GM19455 (cell line): ENCODE data around the gene CNGB1.
"Not testable (repeated sequence)": the region's sequence is repeated elsewhere in the genome, so short reads cannot be mapped to it uniquely, and the experiment has no call there.

ENCODE experiments used
- ATAC-seq: cut with Tn5 transposase; IDR thresholded peaks from one replicate; pipeline ENCODE4 v1.9.1; 2021; ENCODE audit not compliant: unreplicated experiment

CNGB1 gene

DNA sequence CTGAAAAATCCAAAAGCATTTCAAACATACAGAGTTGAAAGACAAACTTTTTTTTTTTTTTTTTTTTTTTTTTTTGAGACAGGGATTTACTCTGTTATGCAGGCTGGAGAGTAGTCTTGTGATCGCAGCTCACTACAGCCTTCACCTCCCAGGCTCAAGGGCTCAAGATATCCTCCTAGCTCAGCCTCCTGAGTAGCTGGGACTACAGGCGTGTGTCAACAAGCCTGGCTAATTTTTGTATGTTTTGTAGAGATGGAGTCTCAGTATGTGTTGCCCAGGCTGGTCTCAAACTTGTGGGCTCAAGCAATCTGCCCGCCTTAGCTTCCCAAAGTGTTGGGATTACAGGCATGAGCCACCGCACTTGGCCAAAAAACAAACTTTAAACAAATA is 104.4 kb downstream of the CNGB1 start:
- ATAC-seq = no peak

DNA sequence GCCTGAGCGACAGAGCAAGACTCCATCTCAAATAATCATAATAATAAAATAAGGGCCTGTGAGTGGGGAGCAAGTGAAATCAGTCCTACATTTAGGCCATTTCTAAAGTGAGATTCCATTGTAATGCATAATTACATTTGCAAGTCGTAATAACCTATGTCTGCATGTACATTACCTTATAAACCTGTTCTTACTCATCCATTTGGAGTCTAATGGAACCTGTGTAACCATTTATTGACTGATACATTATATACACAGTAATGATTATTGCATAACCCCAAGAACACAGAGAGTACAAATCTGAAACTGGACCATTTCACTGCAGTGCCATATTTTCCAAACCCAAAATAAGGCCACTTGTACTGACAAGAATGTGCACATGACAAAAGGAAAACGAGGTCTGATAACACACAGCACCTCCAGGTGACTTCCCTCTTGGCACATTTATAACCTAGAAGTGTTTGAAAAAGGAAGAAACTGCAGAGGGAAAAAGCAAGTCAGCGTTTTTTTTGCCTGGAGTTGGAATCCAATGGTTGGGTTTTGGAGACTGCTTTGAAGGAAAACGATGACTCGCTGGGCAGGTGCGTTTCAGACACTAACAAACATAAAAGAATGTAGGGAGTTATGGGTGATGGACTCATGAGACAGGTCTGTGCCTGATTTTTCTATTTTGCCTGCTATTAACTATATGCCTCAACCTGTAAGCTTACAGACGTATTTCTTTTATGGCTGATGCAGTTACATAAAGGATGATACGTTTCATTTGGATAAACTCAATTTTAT is 105.0 kb downstream of the CNGB1 start:
- no peak for ATAC-seq

DNA sequence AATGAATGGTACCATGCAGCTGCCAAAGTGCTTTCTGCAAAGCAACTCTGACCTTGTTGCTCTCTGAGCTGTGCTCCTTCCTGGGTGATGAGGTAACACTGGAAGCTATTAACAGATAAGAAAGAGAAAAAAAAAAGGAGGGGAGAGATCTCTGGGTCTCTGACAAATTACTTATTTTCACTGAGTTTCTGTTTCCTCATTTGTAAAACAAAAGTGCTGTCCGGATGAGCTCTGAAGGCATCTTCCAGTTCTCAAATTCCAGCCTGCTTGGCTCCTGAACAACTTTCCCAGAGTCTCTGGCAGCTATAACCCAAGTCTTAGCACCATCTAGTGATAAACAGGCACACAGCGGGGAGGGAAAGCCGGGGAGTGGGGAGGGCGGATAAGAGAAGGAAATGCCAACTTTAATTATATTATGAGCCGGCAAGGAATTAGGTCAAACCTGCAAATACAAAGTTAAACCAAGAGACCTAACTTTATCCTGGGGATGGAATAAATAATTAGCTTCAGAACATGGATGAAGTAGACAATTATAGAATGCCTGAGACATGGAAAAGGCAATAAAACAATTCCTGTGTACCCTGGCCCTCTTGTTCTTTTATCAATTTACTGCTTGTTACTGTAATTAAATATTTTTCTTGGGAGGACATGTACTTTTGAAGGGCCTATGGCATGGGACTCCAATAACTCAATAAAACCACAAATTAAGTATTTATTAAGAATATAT is 107.3 kb downstream of the CNGB1 start:
- no peak for ATAC-seq

DNA sequence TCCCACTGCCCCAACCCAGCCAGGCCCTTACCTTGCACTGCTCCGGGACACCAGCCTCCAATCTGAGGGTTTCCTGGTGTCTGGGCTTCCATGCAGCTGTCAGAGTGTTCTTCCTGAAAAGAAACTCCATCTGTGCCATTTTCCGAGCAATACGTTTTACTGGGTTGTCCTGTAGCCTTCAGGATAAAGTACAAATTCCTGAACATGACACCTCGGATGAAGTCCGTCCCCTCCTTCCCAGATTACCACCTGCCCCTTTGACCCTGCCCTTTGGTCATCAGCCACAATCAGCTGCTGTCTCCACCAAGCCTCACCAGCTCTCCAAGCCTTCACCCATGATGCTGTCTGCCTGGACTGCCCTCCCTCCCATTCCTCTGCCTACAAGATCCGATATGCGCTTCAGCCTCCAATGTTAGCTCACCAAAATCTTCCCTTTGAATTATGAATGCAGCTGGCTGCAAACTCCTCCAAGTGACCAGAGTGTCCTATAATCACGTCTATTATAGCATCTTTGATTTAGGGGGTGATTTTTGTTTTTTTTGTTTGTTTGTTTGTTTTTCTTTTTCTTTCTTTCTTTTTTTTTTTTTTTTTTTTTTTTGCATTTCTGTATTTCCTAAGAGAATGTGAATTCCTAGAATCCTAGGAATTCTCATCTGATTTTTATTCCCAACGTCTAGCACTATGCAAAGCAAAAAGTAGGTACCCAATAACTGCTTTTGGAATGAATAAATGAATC is 108.1 kb downstream of the CNGB1 start:
- no peak for ATAC-seq

DNA sequence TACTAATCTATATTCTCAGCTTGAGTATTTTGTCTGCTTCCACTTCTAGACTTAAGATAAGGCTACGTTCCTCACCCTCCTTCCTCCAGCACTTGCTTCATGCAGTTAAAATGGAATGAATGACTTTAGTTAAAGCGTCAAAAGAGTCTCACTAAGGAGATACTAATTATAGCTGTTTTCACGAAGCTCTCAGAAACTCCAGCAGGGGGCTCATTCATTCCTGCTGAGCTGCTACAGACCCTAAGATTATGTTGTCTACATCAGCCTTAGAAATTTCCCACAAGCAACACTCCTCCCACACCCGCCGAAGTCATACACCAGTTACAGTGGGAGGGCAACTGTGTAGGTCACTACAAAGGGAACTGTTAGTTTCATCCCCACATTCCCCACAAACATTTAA is 111.6 kb downstream of the CNGB1 start:
- ATAC-seq = no peak

- no peak for ATAC-seq
Observed at GRCh38 chr16:57858635-57859034, 112.3 kb downstream of the CNGB1 start.

DNA sequence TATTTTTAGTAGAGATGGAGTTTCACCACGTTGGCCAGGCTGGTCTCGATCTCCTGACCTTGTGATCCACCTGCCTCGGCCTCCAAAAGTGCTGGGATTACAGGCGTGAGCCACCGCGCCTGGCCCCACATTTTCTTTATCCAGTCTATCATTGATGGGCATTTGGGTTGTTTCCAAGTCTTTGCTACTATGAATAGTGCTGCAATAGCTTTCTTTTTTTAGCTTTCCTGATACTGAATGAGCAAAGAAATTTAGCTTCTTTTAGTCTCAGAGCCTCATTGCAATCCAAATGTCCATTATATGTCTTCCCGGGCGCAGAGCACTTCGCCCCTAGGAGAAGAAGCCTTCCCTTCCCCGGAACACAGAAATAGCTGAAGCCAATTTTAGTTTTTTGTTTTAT is 112.9 kb downstream of the CNGB1 start:
- ATAC-seq = not testable (repeated sequence)

- ATAC-seq = no peak
Observed at GRCh38 chr16:57855188-57855587, 115.7 kb downstream of the CNGB1 start.

DNA sequence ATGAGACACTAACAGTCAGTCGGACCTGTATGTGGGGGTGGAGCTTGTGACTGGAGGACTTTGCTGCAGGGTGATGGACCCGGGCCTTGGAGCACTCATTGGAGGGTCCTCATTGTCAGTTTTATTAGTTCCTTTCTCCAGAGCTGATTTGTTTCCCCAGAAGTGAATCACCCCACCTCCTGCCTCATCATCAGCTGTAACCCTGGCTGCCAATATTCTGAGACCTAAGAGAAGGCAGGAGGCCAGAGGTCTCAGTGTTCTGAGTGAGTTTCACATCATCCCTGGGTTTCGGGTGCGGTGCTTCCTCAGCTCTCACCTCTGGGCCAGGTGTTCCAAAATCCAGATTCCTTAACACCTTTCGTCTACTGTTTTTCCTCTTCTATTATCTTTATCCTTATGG is 118.7 kb downstream of the CNGB1 start:
- ATAC-seq = no peak

- ATAC-seq = no peak
Observed at GRCh38 chr16:57848181-57848580, 122.7 kb downstream of the CNGB1 start.

- not testable (repeated sequence) for ATAC-seq
Observed at GRCh38 chr16:57846931-57847330, 124.0 kb downstream of the CNGB1 start.

GRCh38 chr16:57846078-57846697 is 124.7 kb downstream of the CNGB1 start:
- ATAC-seq = no peak

- ATAC-seq = no peak
Observed at GRCh38 chr16:57845115-57845514, 125.8 kb downstream of the CNGB1 start.

GRCh38 chr16:57844416-57845030 is 126.4 kb downstream of the CNGB1 start:
- ATAC-seq = no peak

- ATAC-seq = no peak
Observed at GRCh38 chr16:57843400-57843799, 127.5 kb downstream of the CNGB1 start.

GRCh38 chr16:57842601-57843000 is 128.3 kb downstream of the CNGB1 start:
- no peak for ATAC-seq

DNA sequence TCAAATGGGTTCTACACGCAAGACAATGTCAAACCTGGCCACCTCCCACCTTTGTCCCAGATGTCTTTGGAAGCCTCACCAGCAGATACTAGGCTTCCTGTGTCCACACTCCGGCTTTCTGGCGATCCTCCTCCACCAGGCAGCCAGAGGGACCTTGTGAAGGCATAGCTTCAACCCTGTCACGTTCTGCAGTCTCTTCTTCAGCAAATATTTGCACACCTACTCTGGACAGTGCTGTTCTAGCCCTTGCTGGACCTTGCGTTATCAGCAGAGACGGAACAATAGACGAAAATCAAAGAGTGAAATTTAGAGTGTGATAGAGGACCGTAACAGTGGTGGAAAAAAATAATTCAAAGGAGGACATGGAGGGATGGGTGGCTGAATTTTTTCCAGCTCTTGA is 130.1 kb downstream of the CNGB1 start:
- ATAC-seq = no peak

DNA sequence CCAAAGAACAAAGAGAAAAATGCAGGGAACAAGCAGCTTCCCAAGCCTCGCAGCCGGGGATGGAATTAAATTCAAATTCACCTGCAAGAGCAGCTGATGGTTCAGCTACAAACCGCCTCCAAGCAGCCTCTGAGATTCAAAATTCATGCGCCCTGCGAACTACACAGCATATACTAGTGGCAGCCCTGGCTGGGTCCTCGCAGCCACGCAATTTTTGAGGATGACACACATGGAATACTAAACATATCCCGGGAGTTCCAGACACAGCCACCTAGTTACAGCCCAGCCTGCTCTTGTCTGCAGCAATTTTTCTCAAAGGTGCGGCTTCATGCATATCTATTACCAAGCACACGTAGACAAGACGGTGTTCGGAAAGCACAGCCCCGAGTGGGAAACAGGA is 132.8 kb downstream of the CNGB1 start:
- ATAC-seq = no peak

DNA sequence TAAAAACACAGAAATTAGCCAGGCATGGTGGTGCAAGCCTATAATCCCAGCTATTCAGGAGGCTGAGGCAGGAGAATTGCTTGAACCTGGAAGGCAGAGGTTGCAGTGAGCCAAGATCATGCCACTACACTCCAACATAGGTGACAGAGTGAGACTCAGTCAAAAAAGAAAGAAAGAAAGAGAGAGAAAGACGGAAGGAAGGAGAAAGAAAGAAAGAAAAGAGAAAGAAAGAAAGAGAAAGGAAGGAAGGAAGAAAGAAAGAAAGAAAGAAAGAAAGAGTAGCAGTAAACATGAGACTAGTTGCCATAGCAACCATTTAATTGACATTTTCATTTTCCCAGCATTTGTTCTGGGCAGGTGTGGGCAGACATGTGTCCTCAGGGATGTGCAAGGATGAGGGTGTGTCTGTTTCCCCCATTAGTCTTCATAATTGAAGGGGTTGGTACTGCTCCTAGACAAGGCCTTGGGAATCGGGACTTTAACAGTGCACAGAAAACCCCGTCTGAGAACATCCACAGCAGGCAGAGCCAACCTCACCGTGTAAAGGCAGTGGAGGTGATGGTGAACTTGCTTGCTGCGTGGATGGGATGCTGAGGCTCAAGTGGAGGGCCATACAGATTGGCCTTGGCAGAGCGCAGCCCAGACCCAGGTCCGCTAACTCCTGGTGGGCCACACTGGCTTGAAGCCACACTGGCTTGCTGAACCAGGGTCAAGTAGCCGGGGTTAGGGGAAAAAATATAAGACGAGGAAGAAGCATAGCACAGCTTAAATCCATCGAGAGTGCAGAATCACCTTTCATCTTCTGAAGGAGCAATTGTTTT is 133.4 kb downstream of the CNGB1 start:
- no peak for ATAC-seq

DNA sequence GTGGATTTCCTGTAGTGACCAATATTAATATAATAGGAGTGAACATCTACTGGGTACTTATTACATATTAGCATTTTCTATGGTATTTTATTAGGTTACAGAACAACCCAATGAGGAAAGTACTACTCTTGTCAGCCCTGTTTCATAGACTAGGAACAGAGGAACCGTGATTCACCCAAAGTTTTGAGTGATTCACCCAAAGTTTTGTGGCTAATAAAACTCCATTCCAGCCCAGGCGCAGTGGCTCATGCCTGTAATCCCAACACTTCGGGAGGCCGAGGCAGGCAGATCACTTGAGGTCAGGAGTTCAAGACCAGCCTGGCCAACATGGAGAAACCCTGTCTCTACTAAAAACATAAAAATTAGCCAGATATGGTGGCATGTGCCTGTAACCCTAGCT is 135.5 kb downstream of the CNGB1 start:
- not testable (repeated sequence) for ATAC-seq
